GM23248 (cell line): ENCODE results near the gene CD177.
"Not testable (repeated sequence)": the region's sequence is repeated elsewhere in the genome, so short reads cannot be mapped to it uniquely, and the experiment has no call there.

Source experiments
- EZH2 ChIP-seq: fragments of 200-600 bp; sonication (generic); IDR thresholded peaks from 2 replicates; pipeline ENCODE4 v1.6.1; 2018; ENCODE audit warnings: antibody characterized with exemption, mild to moderate bottlenecking; ENCODE audit not compliant: insufficient read depth, poor library complexity, severe bottlenecking
- EZH2phosphoT487 ChIP-seq: fragments of 200-600 bp; sonication (generic); IDR thresholded peaks from 2 replicates; pipeline ENCODE4 v1.6.1; 2018; ENCODE audit warnings: antibody characterized with exemption, moderate library complexity, mild to moderate bottlenecking, low read depth; ENCODE audit not compliant: insufficient read depth

DNA sequence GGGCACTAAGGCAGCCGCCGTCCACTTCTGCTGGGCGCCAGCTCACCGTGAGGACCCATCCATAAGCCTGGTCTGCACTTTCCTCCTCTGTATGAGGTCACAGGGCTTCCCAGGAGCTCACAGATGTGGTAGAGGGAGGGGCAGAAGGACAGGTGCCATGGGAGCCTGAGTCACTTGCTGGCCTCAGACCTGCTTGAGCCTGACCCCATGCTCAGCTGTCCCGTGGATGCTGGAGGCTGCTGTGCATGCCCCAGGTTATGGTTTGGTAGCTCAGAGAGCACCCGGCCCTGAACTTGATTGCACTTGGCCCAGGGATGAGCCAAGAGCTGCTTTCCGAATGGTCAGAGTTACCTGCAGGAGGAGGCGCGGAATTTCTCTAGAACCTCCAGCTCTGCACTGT, 12.2 kb downstream of the CD177 start:
- not testable (repeated sequence) for TF ChIP-seq EZH2phosphoT487, EZH2
